Suprapubic skin (tissue), 4 donors: ENCODE data around the gene GREB1L. TPM values are rescaled to one million over a fixed set of nuclear protein-coding genes. Genes with fewer than 3 reads are reported as not detected.
"Not testable (repeated sequence)": the region's sequence is repeated elsewhere in the genome, so short reads cannot be mapped to it uniquely, and the experiment has no call there.

Experiments
- DNase-seq, 2 donors: peaks; one replicate each; pipeline ENCODE4 v3.0.0-alpha.2; 2019; ENCODE audit warnings: low spot score in 2 of 2
- H3K27ac ChIP-seq: fragments of 200-600 bp; sonication (generic); one replicate; pipeline ENCODE4 v1.5.1; 2019
- H3K27me3 ChIP-seq: fragments of 200-600 bp; sonication (generic); one replicate; pipeline ENCODE4 v1.5.1; 2019
- H3K36me3 ChIP-seq: fragments of 200-600 bp; sonication (generic); one replicate; pipeline ENCODE4 v1.5.1; 2019
- H3K4me1 ChIP-seq: fragments of 200-600 bp; sonication (generic); one replicate; pipeline ENCODE4 v1.5.1; 2019
- H3K4me3 ChIP-seq: fragments of 200-600 bp; sonication (generic); one replicate; pipeline ENCODE4 v1.5.1; 2019; ENCODE audit warnings: mild to moderate bottlenecking
- H3K9me3 ChIP-seq: fragments of 200-600 bp; sonication (generic); one replicate; pipeline ENCODE4 v1.5.1; 2019
- EP300 ChIP-seq: sonication (generic); formaldehyde crosslinking; IDR thresholded peaks from one replicate; pipeline ENCODE4 v1.6.1; 2017; ENCODE audit warnings: antibody characterized with exemption
- POLR2A ChIP-seq, 2 donors: fragments of 450-650 bp; IDR thresholded peaks; one replicate each; pipeline ENCODE4 v1.6.1; 2017; ENCODE audit warnings: antibody characterized with exemption in 2 of 2, mild to moderate bottlenecking in 2 of 2, moderate library complexity in 2 of 2
- POLR2AphosphoS5 ChIP-seq, 3 donors: sonication (generic); formaldehyde crosslinking; IDR thresholded peaks; one replicate each; pipeline ENCODE4 v1.6.1; 2017; ENCODE audit warnings: antibody characterized with exemption in 3 of 3
- WGBS: methylation state at CpG from one replicate; pipeline ENCODE4 v1.1.5; 2018; 5-methylcytosine and 5-hydroxymethylcytosine counted together
- total RNA-seq, 4 donors: library from RNA; depleted of rRNA; stranded (reverse); fragments of >200 nt; gene quantifications; one replicate each; pipeline ENCODE4 v1.1.0, GENCODE V29; 2016
- TF ChIP-seq, protein P1 (sequence below), 2 donors: fragments of 200-600 bp in 1 of 2; fragments of 450-650 bp in 1 of 2; sonication (generic) in 1 of 2; IDR thresholded peaks; one replicate each; pipeline ENCODE4 v1.5.1; 2016 to 2019; ENCODE audit warnings: antibody characterized with exemption in 2 of 2, mild to moderate bottlenecking in 1 of 2, moderate library complexity in 1 of 2

The GREB1L gene
- total RNA-seq, 4 donors from 2014 or later: 1.6 to 7.6 (median 3.7) TPM

GRCh38 chr18:21270453-21270852 lies 28.4 kb downstream of the GREB1L start:
- Histone ChIP-seq H3K27ac (no peak overlapping the region), H3K9me3 (no peaks in the 10 kb centered on the region), H3K36me3 (no peaks in the 10 kb centered on the region), H3K4me1 (no peaks in the 10 kb centered on the region), H3K4me3 (no peak overlapping the region), H3K27me3 (no peaks in the 10 kb centered on the region)
- DNase-seq: no peak
- TF ChIP-seq POLR2AphosphoS5 (IDR thresholded peaks at IDR 0.05): no peak
- WGBS: 84% methylated on average over 3 of the region's 3 CpGs

- Histone ChIP-seq H3K27ac (no peak overlapping the region), H3K9me3 (no peaks in the 10 kb centered on the region), H3K4me1 (no peaks in the 10 kb centered on the region), H3K27me3 (no peaks in the 10 kb centered on the region), H3K4me3 (no peak overlapping the region), H3K36me3 (no peaks in the 10 kb centered on the region)
- no peak for TF ChIP-seq POLR2AphosphoS5 (IDR thresholded peaks at IDR 0.05)
- 48% methylated on average over 4 of the region's 4 CpGs for WGBS
- DNase-seq: no peak
Measured at GRCh38 chr18:21272016-21272579, 30.1 kb downstream of the GREB1L start.

- Histone ChIP-seq H3K4me1 (no peaks in the 10 kb centered on the region), H3K27ac (no peak overlapping the region), H3K27me3 (no peaks in the 10 kb centered on the region), H3K4me3 (no peak overlapping the region), H3K36me3 (no peaks in the 10 kb centered on the region), H3K9me3 (no peaks in the 10 kb centered on the region)
- DNase-seq: no peak
- 80% methylated on average over 3 of the region's 3 CpGs for WGBS
- TF ChIP-seq EP300 (no peak), POLR2A (IDR thresholded peaks at IDR 0.05) (no peak), POLR2AphosphoS5 (IDR thresholded peaks at IDR 0.05) (no peak)
- TF ChIP-seq, protein P1, sequence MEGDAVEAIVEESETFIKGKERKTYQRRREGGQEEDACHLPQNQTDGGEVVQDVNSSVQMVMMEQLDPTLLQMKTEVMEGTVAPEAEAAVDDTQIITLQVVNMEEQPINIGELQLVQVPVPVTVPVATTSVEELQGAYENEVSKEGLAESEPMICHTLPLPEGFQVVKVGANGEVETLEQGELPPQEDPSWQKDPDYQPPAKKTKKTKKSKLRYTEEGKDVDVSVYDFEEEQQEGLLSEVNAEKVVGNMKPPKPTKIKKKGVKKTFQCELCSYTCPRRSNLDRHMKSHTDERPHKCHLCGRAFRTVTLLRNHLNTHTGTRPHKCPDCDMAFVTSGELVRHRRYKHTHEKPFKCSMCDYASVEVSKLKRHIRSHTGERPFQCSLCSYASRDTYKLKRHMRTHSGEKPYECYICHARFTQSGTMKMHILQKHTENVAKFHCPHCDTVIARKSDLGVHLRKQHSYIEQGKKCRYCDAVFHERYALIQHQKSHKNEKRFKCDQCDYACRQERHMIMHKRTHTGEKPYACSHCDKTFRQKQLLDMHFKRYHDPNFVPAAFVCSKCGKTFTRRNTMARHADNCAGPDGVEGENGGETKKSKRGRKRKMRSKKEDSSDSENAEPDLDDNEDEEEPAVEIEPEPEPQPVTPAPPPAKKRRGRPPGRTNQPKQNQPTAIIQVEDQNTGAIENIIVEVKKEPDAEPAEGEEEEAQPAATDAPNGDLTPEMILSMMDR (IDR thresholded peaks at IDR 0.05): no peak
Measured at GRCh38 chr18:21273568-21273967, 31.5 kb downstream of the GREB1L start.

- 96% methylated on average over 7 of the region's 7 CpGs for WGBS
- H3K27me3 ChIP-seq: no peaks in the 10 kb centered on the region
- no peak overlapping the region for H3K27ac ChIP-seq
- no peaks in the 10 kb centered on the region for H3K36me3 ChIP-seq
- H3K4me3 ChIP-seq: no peak overlapping the region
- no peak for DNase-seq
- TF ChIP-seq POLR2AphosphoS5 (IDR thresholded peaks at IDR 0.05): no peak
- TF ChIP-seq EP300: no peak
- TF ChIP-seq POLR2A (IDR thresholded peaks at IDR 0.05): no peak
- TF ChIP-seq, protein P1 (IDR thresholded peaks at IDR 0.05): no peak
- no peaks in the 10 kb centered on the region for H3K4me1 ChIP-seq
- H3K9me3 ChIP-seq: no peaks in the 10 kb centered on the region
Measured at GRCh38 chr18:21275645-21276044, 33.6 kb downstream of the GREB1L start.

- TF ChIP-seq, protein P1 (IDR thresholded peaks at IDR 0.05): no peak
- TF ChIP-seq EP300: no peak
- no peak for TF ChIP-seq POLR2A (IDR thresholded peaks at IDR 0.05)
- no peak for TF ChIP-seq POLR2AphosphoS5 (IDR thresholded peaks at IDR 0.05)
- H3K4me3 ChIP-seq: no peak overlapping the region
- no peaks in the 10 kb centered on the region for H3K4me1 ChIP-seq
- no peaks in the 10 kb centered on the region for H3K36me3 ChIP-seq
- H3K27ac ChIP-seq: no peak overlapping the region
- WGBS: 96% methylated on average over 4 of the region's 4 CpGs
- no peaks in the 10 kb centered on the region for H3K9me3 ChIP-seq
- no peak for DNase-seq
- no peaks in the 10 kb centered on the region for H3K27me3 ChIP-seq
Measured at GRCh38 chr18:21277578-21277977, 35.5 kb downstream of the GREB1L start.

- 97% methylated on average over 6 of the region's 6 CpGs for WGBS
- not testable (repeated sequence) for H3K27me3 ChIP-seq, H3K4me3 ChIP-seq, H3K9me3 ChIP-seq, H3K4me1 ChIP-seq, H3K27ac ChIP-seq, DNase-seq, H3K36me3 ChIP-seq
Measured at GRCh38 chr18:21278218-21278617, 36.2 kb downstream of the GREB1L start.

DNA sequence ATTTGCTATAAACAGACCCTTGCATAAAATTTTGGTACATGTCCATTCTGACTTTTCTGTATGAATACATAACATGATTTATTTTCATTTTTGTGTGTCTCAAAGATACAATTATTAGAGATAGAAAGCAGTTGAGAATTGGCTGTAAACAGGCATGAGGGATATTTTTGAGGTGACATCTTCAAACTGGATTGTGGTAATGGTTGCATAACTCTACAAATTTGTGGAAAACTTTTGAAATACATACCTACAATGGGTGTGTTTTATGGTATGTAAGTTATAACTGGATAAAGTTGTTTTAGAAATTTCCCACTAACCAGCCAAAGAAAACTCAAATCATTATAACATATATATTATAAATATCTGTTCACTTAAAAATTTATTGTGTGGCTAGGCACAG lies 39.6 kb downstream of the GREB1L start:
- H3K9me3 ChIP-seq: no peaks in the 10 kb centered on the region
- TF ChIP-seq EP300: no peak
- no peak for TF ChIP-seq POLR2AphosphoS5 (IDR thresholded peaks at IDR 0.05)
- TF ChIP-seq POLR2A (IDR thresholded peaks at IDR 0.05): no peak
- TF ChIP-seq, protein P1 (IDR thresholded peaks at IDR 0.05): no peak
- DNase-seq: no peak
- no peak overlapping the region for H3K4me3 ChIP-seq
- H3K4me1 ChIP-seq: no peaks in the 10 kb centered on the region
- no peak overlapping the region for H3K27ac ChIP-seq
- no peaks in the 10 kb centered on the region for H3K36me3 ChIP-seq
- H3K27me3 ChIP-seq: no peaks in the 10 kb centered on the region
